GM12892 (cell line): Measurements from ENCODE around the gene FOXD3.
"Not testable (repeated sequence)": the region's sequence is repeated elsewhere in the genome, so short reads cannot be mapped to it uniquely, and the experiment has no call there.

Source experiments
- DNase-seq: peaks from one replicate; pipeline ENCODE4 v3.0.0; 2011; ENCODE audit not compliant: insufficient read length
- FAIRE-seq: peaks from 2 replicates; lab custom pipeline; 2011; peaks lifted over from hg19 to GRCh38; lab: Jason Lieb, UNC
- POLR2A ChIP-seq: IDR thresholded peaks from 2 replicates; pipeline ENCODE4 v1.6.1; 2011; ENCODE audit warnings: low read depth, low read length, control low read depth
- POLR2AphosphoS5 ChIP-seq: IDR thresholded peaks from 2 replicates; pipeline ENCODE4 v1.6.1; 2011; ENCODE audit warnings: low read depth, low read length, control low read depth
- TAF1 ChIP-seq: IDR thresholded peaks from 2 replicates; pipeline ENCODE4 v1.6.1; 2011; ENCODE audit warnings: low read depth, mild to moderate bottlenecking, control low read depth, low read length, borderline replicate concordance

Gene FOXD3

GRCh38 chr1:63342402-63342801, 20.0 kb downstream of the FOXD3 start:
- TF ChIP-seq POLR2AphosphoS5 (no peak), POLR2A (no peak), TAF1 (no peak)
- DNase-seq (no peak), FAIRE-seq (no peak)

- DNase-seq (no peak), FAIRE-seq (no peak)
- TF ChIP-seq POLR2AphosphoS5: no peak
These were observed 21.6 kb downstream of the FOXD3 start for GRCh38 chr1:63343922-63344321.

DNA sequence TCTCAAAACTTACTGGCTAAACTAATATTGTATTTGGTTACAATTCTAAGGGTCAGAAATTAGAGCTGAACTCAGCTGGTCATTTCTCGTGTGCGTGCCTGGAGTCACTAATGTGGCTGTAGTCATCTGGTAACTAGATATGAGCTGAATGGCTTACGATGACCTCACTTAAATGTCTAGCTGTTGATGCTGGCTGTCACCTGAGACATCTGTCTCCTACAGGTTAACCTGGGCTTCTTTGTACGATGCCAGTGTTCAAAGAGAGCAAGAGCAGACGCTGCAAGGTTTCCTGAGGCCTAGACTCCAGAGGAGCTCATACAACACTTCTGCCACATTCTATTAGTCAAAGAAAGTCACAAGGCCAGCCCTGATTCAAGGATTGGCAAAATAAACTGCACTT, 28.0 kb downstream of the FOXD3 start:
- TF ChIP-seq POLR2A (no peak), POLR2AphosphoS5 (no peak), TAF1 (no peak)
- FAIRE-seq (no peak), DNase-seq (no peak)

GRCh38 chr1:63352736-63353135, 30.4 kb downstream of the FOXD3 start:
- FAIRE-seq: no peak
- no peak for TF ChIP-seq POLR2AphosphoS5
- no peak for TF ChIP-seq POLR2A
- TF ChIP-seq TAF1: no peak
- no peak for DNase-seq

DNA sequence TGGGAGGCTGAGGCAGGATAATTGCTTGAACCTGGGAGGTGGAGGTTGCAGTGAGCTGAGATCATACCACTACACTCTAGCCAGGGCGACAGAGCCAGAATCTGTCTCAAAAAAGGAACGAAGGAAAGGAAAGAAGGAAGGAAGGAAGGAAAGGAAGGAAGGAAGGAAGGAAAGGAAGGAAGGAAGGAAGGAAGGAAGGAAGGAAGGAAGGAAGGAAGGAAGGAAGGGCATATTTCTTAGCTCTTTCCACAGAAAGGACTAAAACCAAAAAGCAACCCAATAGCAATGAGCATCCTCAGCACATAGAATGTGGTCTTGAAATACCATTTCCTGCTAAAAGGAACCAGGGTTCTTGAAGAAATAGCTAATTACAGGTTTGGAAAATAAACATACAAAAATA, 33.9 kb downstream of the FOXD3 start:
- not testable (repeated sequence) for DNase-seq, FAIRE-seq

DNA sequence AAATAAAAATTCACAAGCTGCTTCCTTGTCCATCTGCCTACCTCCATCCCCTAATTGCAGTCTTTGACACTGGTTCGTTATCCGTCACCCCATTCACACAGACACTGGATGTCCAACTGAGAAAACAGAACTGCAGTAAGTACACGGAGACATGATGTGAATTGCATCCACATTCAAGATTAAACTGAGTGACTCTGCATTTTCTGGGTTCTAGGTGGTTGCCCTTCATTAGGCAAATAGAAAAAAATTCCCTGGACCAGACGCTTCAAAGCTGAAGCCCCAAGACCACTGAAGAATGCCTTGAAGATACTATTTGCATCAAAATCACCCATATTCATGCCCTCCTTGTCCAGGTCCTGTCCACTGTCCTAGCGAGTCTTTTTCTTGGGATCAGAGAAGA, 37.2 kb downstream of the FOXD3 start:
- TF ChIP-seq TAF1: no peak
- no peak for TF ChIP-seq POLR2AphosphoS5
- no peak for TF ChIP-seq POLR2A
- FAIRE-seq (no peak), DNase-seq (no peak)

- TF ChIP-seq TAF1 (no peak), POLR2AphosphoS5 (no peak), POLR2A (no peak)
- DNase-seq: no peak
- FAIRE-seq: no peak
These were observed 39.7 kb downstream of the FOXD3 start for GRCh38 chr1:63362073-63362472.

DNA sequence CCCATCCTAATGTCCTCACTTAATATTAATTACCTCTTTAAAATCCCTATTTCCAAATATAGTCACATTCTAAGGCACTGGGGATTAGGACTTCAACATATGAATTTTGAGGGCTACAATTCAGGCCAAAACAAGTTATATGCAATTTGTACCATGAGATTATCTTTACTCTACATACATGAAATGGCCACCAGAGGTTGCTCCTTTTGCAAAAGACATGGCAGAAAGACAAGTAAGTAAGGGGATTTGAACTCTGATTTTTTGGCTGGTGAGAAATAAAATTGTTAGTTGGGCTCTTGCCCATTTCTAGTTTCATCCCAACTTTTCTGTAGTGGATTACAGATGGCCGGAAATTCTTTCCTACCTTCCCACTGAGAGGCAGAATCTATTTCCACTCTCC, 40.2 kb downstream of the FOXD3 start:
- FAIRE-seq: no peak
- DNase-seq: no peak
- TF ChIP-seq TAF1: no peak
- no peak for TF ChIP-seq POLR2A
- no peak for TF ChIP-seq POLR2AphosphoS5

- DNase-seq (no peak), FAIRE-seq (no peak)
- TF ChIP-seq POLR2AphosphoS5 (no peak), POLR2A (no peak), TAF1 (no peak)
These were observed 40.6 kb downstream of the FOXD3 start for GRCh38 chr1:63363014-63363413.

GRCh38 chr1:63366908-63367214, 44.5 kb downstream of the FOXD3 start:
- TF ChIP-seq POLR2A (no peak), POLR2AphosphoS5 (no peak), TAF1 (no peak)
- peak; percentile 9 for FAIRE-seq
- no peak for DNase-seq

DNA sequence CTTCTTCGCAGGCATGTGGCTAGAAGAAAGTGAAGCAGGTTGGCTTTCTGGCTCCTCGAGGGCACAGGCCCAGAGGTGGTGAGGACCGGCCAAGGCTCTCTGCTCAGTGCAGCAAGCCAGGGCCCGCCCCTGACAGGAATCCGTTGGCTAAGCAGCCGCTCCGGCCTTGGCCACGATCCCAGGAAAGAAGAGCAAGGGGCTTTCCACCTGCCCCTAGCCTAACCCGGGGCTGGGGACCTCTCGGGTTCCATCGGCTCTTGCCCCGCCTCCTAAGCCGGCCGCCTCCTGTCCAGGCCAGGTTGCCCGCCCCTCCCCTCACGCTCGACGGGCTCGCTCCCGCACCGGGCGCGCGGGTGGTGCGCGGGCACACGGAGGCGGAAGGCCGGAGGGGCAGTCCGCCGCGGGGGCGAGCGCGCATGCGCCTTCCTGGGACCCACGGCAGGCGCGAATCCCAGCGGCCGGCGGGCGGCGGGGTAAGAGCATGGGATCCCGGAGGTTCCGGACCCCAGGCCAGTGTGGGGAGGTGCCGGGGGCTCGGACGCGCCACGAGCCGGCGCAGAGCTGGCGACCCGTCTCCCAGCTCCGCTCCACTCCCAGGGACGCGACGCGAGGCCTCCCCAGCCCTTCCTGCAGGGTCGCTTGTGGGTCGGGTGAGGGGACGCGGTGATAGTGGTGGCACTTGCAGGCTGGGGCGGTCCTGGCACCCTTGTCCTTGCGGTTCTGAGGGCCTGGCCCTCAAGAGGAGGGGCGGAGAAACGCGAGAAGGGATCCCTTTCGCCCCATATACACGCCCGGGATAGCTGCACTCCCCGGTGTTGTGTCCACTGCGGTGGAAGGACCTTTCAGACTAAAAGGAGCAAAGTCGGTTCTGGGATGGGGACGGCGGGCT, 45.1 kb downstream of the FOXD3 start, which contains the start of gene ALG6:
ALG6 (plus strand) TSS at position 413 of the 889 bp plus-strand sequence. CDS start 3,351 bp downstream, outside the sequence.
- TF ChIP-seq TAF1: peak; percentile 66; the same call in 1 of the 2 replicates
- TF ChIP-seq POLR2A: peak; percentile 90
- peak; percentile 76 for TF ChIP-seq POLR2AphosphoS5
- DNase-seq (peak; percentile 95), FAIRE-seq (peak; percentile 96)

DNA sequence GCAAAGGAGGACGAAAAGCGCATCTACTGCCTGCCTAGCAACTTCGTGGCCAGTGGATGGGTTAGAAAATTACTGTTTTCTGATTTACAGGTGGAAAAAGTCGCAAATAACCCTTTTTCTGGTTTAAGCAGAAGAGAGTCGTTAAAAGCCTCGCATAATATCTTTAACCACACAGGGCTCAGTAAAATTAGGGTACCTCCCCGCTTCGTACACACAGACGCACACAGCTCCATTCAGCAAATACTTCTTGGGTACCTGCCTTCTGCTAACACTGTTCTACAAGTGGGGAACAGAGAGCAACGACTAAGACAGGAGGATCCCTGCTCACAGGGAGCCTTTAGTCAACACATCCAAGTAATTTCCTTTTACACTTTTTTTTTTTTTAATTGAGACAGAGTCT, 45.8 kb downstream of the FOXD3 start:
- FAIRE-seq: peak; percentile 36
- no peak for TF ChIP-seq POLR2AphosphoS5
- no peak for TF ChIP-seq TAF1
- TF ChIP-seq POLR2A: no peak
- DNase-seq: peak; percentile 8
